Gastrocnemius medialis (tissue), 4 donors: Measurements from ENCODE around the gene RNF214. TPM values are rescaled to one million over a fixed set of nuclear protein-coding genes. Genes with fewer than 3 reads are reported as not detected.
"Not testable (repeated sequence)": the region's sequence is repeated elsewhere in the genome, so short reads cannot be mapped to it uniquely, and the experiment has no call there.

ENCODE experiments used
- ATAC-seq, 2 donors: fragments of 150-250 bp; one replicate each; pipeline ENCODE4 v1.9.1; 2016
- DNase-seq, 2 donors: peaks; one replicate each; pipeline ENCODE4 v3.0.0-alpha.2; 2019
- H3K27ac ChIP-seq, 4 donors: fragments of 200-600 bp; sonication (generic); 1 replicate in 1 of 4; 2 replicates in 3 of 4; pipeline ENCODE4 v1.5.1; 2016 to 2018; ENCODE audit warnings: mild to moderate bottlenecking in 2 of 4, moderate library complexity in 1 of 4
- H3K27me3 ChIP-seq, 3 donors: fragments of 200-600 bp; sonication (generic) in 2 of 3; 1 replicate in 1 of 3; 2 replicates in 2 of 3; pipeline versions ENCODE4 v1.5.1 to v1.6.0; 2016 to 2019; ENCODE audit warnings: mild to moderate bottlenecking in 1 of 3, moderate library complexity in 1 of 3
- H3K36me3 ChIP-seq, 2 donors: fragments of 200-600 bp; sonication (generic) in 1 of 2; one replicate each; pipeline ENCODE4 v1.5.1; 2017 to 2018
- H3K4me1 ChIP-seq, 2 donors: fragments of 200-600 bp; sonication (generic) in 1 of 2; one replicate each; pipeline ENCODE4 v1.5.1; 2016 to 2017; ENCODE audit warnings: mild to moderate bottlenecking in 2 of 2
- H3K4me3 ChIP-seq, 4 donors: fragments of 200-600 bp; sonication (generic) in 3 of 4; 1 replicate in 1 of 4; 2 replicates in 3 of 4; pipeline ENCODE4 v1.5.1; 2016 to 2019; ENCODE audit warnings: mild to moderate bottlenecking in 2 of 4
- H3K9me3 ChIP-seq, 3 donors: fragments of 200-600 bp; sonication (generic) in 2 of 3; 1 replicate in 1 of 3; 2 replicates in 2 of 3; pipeline ENCODE4 v1.5.1; 2016 to 2019
- CTCF ChIP-seq, 5 experiments: fragments of 450-650 bp in 3 of 5; fragments of 200-600 bp in 2 of 5; sonication (generic) in 2 of 5; IDR thresholded peaks in 4 of 5; conservative IDR thresholded peaks in 1 of 5; 1 replicate in 4 of 5; 2 replicates in 1 of 5; pipeline ENCODE4 v1.5.1; 2016 to 2019; ENCODE audit warnings: antibody characterized with exemption in 5 of 5, mild to moderate bottlenecking in 3 of 5, moderate library complexity in 3 of 5
- POLR2A ChIP-seq, 2 donors: fragments of 450-650 bp; IDR thresholded peaks; one replicate each; pipeline ENCODE4 v1.6.1; 2017; ENCODE audit warnings: antibody characterized with exemption in 2 of 2, mild to moderate bottlenecking in 2 of 2, moderate library complexity in 2 of 2
- in situ Hi-C, 4 donors: fragments of 200-750 bp; cut with MboI; loops; one replicate each; pipeline versions ENCODE4 v1.15.0 to v1.8.0; 2017; ENCODE audit warnings: low sequenced_read_pairs in 4 of 4
- intact Hi-C: fragments of 100-400 bp; cut with DNase I; formaldehyde crosslinking; loops from one replicate; pipeline ENCODE4 v1.15.1; 2023; ENCODE audit warnings: low total_unique reads
- total RNA-seq, 4 donors: library from RNA; depleted of rRNA; stranded (reverse); fragments of >200 nt; gene quantifications; one replicate each; pipeline versions ENCODE4 v1.1.0 to v1.2.3, GENCODE V29; 2016

Gene RNF214
- 10 to 100 TPM; 17.1 to 22.7 (median 19.9) TPM for total RNA-seq

- TF ChIP-seq POLR2A (IDR thresholded peaks at IDR 0.05): peak; percentile 93 to 95
- TF ChIP-seq CTCF (IDR thresholded peaks at IDR 0.05 in 4 of 5, conservative IDR thresholded peaks at IDR 0.05 in 1 of 5): peak; percentile 75 to 99 (median 99)
- Histone ChIP-seq H3K9me3 (no peaks in the 10 kb centered on the region), H3K4me3 (peak within 1 kb of the TSS; percentile 89 to 100 (median 95)), H3K27ac (peak within 1 kb of the TSS; percentile 93 to 99 (median 96)), H3K4me1 (peaks cover 25 to 34% of the 10 kb centered on the region in 2 donors), H3K36me3 (peaks cover 0 to 36% of the 10 kb centered on the region in 2 donors), H3K27me3 (no peaks in the 10 kb centered on the region)
- ATAC-seq (peak; percentile 91), DNase-seq (peak; percentile 64 to 74)
- in situ Hi-C loops (loop anchor here in 2 of 4 donors (10.0 to 25.0 kb wide), 2 partner anchors 345 to 357 kb away; no protein-coding TSS in a partner anchor), intact Hi-C loops (loop anchor here (1.0 to 2.0 kb wide), 4 partner anchors 53 to 459 kb away; partner anchors contain the start of genes CEP164, PAFAH1B2 and SIDT2)
Measured at GRCh38 chr11:117232092-117232878, at the start of gene RNF214. Gene RNF214, plus strand, starts transcription at chr11:117232671. Its CDS starts 1,602 bp downstream, at chr11:117234273.

- DNase-seq, intact Hi-C loops, H3K9me3 ChIP-seq, H3K27ac ChIP-seq, ATAC-seq, H3K27me3 ChIP-seq, H3K4me3 ChIP-seq: not testable (repeated sequence)
- Histone ChIP-seq H3K4me1 (peaks cover 20 to 22% of the 10 kb centered on the region in 2 donors), H3K36me3 (peaks cover 0 to 47% of the 10 kb centered on the region in 2 donors)
- in situ Hi-C loops: loop anchor here in 1 of 4 donors (5.0 kb wide), 1 partner anchor 44 kb away; no protein-coding TSS in a partner anchor
Measured at GRCh38 chr11:117183178-117183577, 49.3 kb upstream of the RNF214 start.

GRCh38 chr11:117183724-117184349 is 48.6 kb upstream of the RNF214 start:
- intact Hi-C loops: no loop called here
- H3K27ac ChIP-seq: no peak overlapping the region
- no peaks in the 10 kb centered on the region for H3K27me3 ChIP-seq
- H3K4me1 ChIP-seq: peaks cover 20% of the 10 kb centered on the region in 2 donors
- TF ChIP-seq CTCF (IDR thresholded peaks at IDR 0.05 in 4 of 5, conservative IDR thresholded peaks at IDR 0.05 in 1 of 5): no peak
- no peak for TF ChIP-seq POLR2A (IDR thresholded peaks at IDR 0.05)
- no peaks in the 10 kb centered on the region for H3K9me3 ChIP-seq
- ATAC-seq (no peak), DNase-seq (no peak)
- peaks cover 0 to 54% of the 10 kb centered on the region in 2 donors for H3K36me3 ChIP-seq
- H3K4me3 ChIP-seq: no peak overlapping the region
- in situ Hi-C loops: loop anchor here in 1 of 4 donors (5.0 kb wide), 1 partner anchor 43 kb away; no protein-coding TSS in a partner anchor

GRCh38 chr11:117185736-117186430 is 46.6 kb upstream of the RNF214 start:
- DNase-seq (peak in 1 of 2 donors; percentile 8), ATAC-seq (no peak)
- in situ Hi-C loops: no loop called here
- H3K9me3 ChIP-seq: no peaks in the 10 kb centered on the region
- TF ChIP-seq CTCF (IDR thresholded peaks at IDR 0.05 in 4 of 5, conservative IDR thresholded peaks at IDR 0.05 in 1 of 5) (no peak), POLR2A (IDR thresholded peaks at IDR 0.05) (no peak)
- intact Hi-C loops: no loop called here
- no peaks in the 10 kb centered on the region for H3K27me3 ChIP-seq
- H3K4me3 ChIP-seq: no peak overlapping the region
- peaks cover 0 to 73% of the 10 kb centered on the region in 2 donors for H3K36me3 ChIP-seq
- H3K27ac ChIP-seq: no peak overlapping the region
- peaks cover 5 to 7% of the 10 kb centered on the region in 2 donors for H3K4me1 ChIP-seq
